ENCODE measurements around the gene USB1. TPM values are rescaled to one million over a fixed set of nuclear protein-coding genes. Genes with fewer than 3 reads are reported as not detected.
A peak's percentile ranks its signal among the peaks of the same experiment; 100 is the strongest.

USB1 gene
- total RNA-seq, 1 experiment from 2014 or later = 73.1 TPM

DNA sequence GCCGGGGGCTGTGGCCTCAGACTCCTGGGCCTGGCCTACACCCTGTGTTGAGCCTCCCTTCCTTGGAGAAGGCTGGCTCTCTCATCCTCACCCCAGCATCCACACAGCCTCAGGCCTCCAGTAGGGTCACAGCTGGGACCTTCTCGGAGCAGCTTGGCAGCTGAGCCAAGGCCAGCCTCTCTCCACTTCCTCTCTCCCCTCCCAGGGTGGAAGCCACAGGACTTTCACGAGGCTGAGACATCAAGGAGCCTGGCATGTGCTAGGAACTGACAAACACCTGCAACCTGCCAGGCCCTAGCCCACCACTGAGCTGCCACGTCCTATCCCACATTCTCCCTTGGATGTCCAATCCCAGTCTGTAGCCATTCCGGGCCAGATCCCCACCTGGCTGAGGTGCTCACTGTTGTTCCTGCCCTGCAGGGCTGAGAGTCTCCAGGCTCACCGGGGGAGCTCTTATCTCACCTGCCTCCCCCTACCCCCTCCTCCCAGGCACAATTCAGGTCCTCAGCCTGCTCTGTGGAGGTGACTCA lies 27.4 kb downstream of the USB1 start:
- ATAC-seq = no peak
- POLR2A ChIA-PET = no interaction called here
- Histone ChIP-seq H3K9ac (ENCODE audit: low read length) (no peak overlapping the region), H3K4me3 (replicated peaks in 1 of 2; ENCODE audit: low read depth in 1 of 2, low read length in 2 of 2) (no peak overlapping the region), H3K36me3 (ENCODE audit: control insufficient read depth in 1 of 2, insufficient read depth in 2 of 2, low read length in 2 of 2) (no peaks in the 10 kb centered on the region), H2AFZ (ENCODE audit: low read depth, low read length, poor library complexity, severe bottlenecking) (no peak overlapping the region), H4K20me1 (ENCODE audit: insufficient read depth) (no peaks in the 10 kb centered on the region), H3K27me3 (ENCODE audit: insufficient read depth, low read length) (no peaks in the 10 kb centered on the region), H3K4me1 (ENCODE audit: control insufficient read depth in 1 of 2, insufficient read depth in 2 of 2, low read length in 2 of 2) (peaks cover 21 to 38% of the 10 kb centered on the region in 2 experiments), H3K27ac (ENCODE audit: low read depth, low read length) (peak overlapping the region; percentile 93), H3K9me3 (ENCODE audit: control insufficient read depth in 1 of 2, insufficient read depth in 1 of 2, low read depth in 1 of 2, low read length in 2 of 2) (no peaks in the 10 kb centered on the region), H3K79me2 (ENCODE audit: insufficient read depth, low read length) (peaks cover 42% of the 10 kb centered on the region; the same call in 1 of the 2 replicates), H3K9me2 (ENCODE audit: insufficient read depth) (no peaks in the 10 kb centered on the region), H3K4me2 (ENCODE audit: low read length) (peak overlapping the region; percentile 95; the same call in 1 of the 2 replicates)
- TF ChIP-seq ELF1 (IDR thresholded peaks at IDR 0.05; ENCODE audit: borderline replicate concordance, low read depth) (no peak), MAX (IDR thresholded peaks at IDR 0.05) (no peak), POLR2AphosphoS5 (IDR thresholded peaks at IDR 0.05; ENCODE audit: low read depth, low read length) (no peak), YY1 (IDR thresholded peaks at IDR 0.05; ENCODE audit: extremely low read depth, insufficient replicate concordance, low read depth, low read length) (no peak)
- CTCF ChIA-PET = no interaction called here
- no peak for DNase-seq (ENCODE audit: low read depth, low spot score)
- intact Hi-C loops (cut with micrococcal nuclease) = loop anchor here (10.0 kb wide), 2 partner anchors 276 to 306 kb away; no protein-coding TSS in a partner anchor
- no TSS peak for BruUV-seq (replicated peaks)
- RAD21 ChIA-PET (ENCODE audit: low non-redundant PET in 1 of 2, low total read pairs in 2 of 2, uncharacterized antibody in 2 of 2, unreplicated experiment in 2 of 2) = no interaction called here

DNA sequence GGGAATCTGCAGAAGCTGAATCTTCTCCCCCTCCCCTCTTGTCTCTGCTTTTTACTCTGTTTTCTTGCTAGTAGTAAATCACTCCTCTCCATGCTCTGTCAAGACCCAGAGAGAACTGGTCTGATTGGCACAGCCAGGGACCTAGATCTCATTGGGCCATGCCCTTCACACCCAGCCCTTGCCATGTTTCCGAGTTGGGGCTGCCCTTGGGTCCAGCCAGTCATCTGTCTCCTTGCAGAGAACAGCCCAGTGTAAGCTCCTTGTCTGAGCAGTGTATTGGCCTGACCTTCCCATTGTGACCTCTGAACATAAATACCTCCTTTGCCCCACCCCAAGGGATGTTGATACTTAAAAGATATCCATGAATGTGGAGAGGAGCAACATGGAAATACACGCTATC lies 28.2 kb downstream of the USB1 start:
- Histone ChIP-seq H3K36me3 (ENCODE audit: control insufficient read depth in 1 of 2, insufficient read depth in 2 of 2, low read length in 2 of 2) (no peaks in the 10 kb centered on the region), H3K27me3 (ENCODE audit: insufficient read depth, low read length) (no peaks in the 10 kb centered on the region), H4K20me1 (ENCODE audit: insufficient read depth) (no peaks in the 10 kb centered on the region), H3K27ac (ENCODE audit: low read depth, low read length) (no peak overlapping the region), H3K9me2 (ENCODE audit: insufficient read depth) (no peaks in the 10 kb centered on the region), H3K4me3 (replicated peaks in 1 of 2; ENCODE audit: low read depth in 1 of 2, low read length in 2 of 2) (no peak overlapping the region), H3K4me2 (ENCODE audit: low read length) (no peak overlapping the region), H2AFZ (ENCODE audit: low read depth, low read length, poor library complexity, severe bottlenecking) (no peak overlapping the region), H3K4me1 (ENCODE audit: control insufficient read depth in 1 of 2, insufficient read depth in 2 of 2, low read length in 2 of 2) (peaks cover 13 to 35% of the 10 kb centered on the region in 2 experiments), H3K9ac (ENCODE audit: low read length) (no peak overlapping the region), H3K79me2 (ENCODE audit: insufficient read depth, low read length) (peaks cover 44% of the 10 kb centered on the region; the same call in 1 of the 2 replicates), H3K9me3 (ENCODE audit: control insufficient read depth in 1 of 2, insufficient read depth in 1 of 2, low read depth in 1 of 2, low read length in 2 of 2) (no peaks in the 10 kb centered on the region)
- ChIA-PET RAD21 (ENCODE audit: low non-redundant PET in 1 of 2, low total read pairs in 2 of 2, uncharacterized antibody in 2 of 2, unreplicated experiment in 2 of 2) (no interaction called here), POLR2A (no interaction called here), CTCF (no interaction called here)
- DNase-seq (ENCODE audit: low read depth, low spot score) = no peak
- intact Hi-C loops (cut with micrococcal nuclease) = loop anchor here (10.0 kb wide), 2 partner anchors 275 to 305 kb away; no protein-coding TSS in a partner anchor
- BruUV-seq (replicated peaks) = no TSS peak
- ATAC-seq = no peak
- TF ChIP-seq FOSL1 (IDR thresholded peaks at IDR 0.05; ENCODE audit: low read depth) (no peak), EZH2phosphoT487 (IDR thresholded peaks at IDR 0.05; ENCODE audit: borderline replicate concordance) (no peak), ZFX (IDR thresholded peaks at IDR 0.05) (no peak), ZNF274 (IDR thresholded peaks at IDR 0.05; ENCODE audit: low read depth, low read length) (no peak), JUND (IDR thresholded peaks at IDR 0.05) (no peak), POLR2A (IDR thresholded peaks at IDR 0.05; ENCODE audit: borderline replicate concordance, extremely low read depth, insufficient read depth, insufficient read length) (no peak), SRF (IDR thresholded peaks at IDR 0.05; ENCODE audit: low read depth) (no peak), RAD21 (IDR thresholded peaks at IDR 0.05; ENCODE audit: low read depth) (no peak), CTCF (IDR thresholded peaks at IDR 0.05 in 2 of 3, conservative IDR thresholded peaks at IDR 0.05 in 1 of 3; ENCODE audit: borderline replicate concordance in 1 of 3, insufficient read depth in 1 of 3, low read depth in 2 of 3, low read length in 2 of 3) (no peak), SIN3A (IDR thresholded peaks at IDR 0.05; ENCODE audit: low read depth) (no peak), ELF1 (IDR thresholded peaks at IDR 0.05; ENCODE audit: borderline replicate concordance, low read depth) (no peak), SP1 (IDR thresholded peaks at IDR 0.05; ENCODE audit: low read depth) (no peak)
- TF ChIP-seq, protein P1, sequence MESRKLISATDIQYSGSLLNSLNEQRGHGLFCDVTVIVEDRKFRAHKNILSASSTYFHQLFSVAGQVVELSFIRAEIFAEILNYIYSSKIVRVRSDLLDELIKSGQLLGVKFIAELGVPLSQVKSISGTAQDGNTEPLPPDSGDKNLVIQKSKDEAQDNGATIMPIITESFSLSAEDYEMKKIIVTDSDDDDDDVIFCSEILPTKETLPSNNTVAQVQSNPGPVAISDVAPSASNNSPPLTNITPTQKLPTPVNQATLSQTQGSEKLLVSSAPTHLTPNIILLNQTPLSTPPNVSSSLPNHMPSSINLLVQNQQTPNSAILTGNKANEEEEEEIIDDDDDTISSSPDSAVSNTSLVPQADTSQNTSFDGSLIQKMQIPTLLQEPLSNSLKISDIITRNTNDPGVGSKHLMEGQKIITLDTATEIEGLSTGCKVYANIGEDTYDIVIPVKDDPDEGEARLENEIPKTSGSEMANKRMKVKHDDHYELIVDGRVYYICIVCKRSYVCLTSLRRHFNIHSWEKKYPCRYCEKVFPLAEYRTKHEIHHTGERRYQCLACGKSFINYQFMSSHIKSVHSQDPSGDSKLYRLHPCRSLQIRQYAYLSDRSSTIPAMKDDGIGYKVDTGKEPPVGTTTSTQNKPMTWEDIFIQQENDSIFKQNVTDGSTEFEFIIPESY (IDR thresholded peaks at IDR 0.05; ENCODE audit: extremely low read depth, insufficient replicate concordance, low read length) = no peak
- TF ChIP-seq, protein P2, sequence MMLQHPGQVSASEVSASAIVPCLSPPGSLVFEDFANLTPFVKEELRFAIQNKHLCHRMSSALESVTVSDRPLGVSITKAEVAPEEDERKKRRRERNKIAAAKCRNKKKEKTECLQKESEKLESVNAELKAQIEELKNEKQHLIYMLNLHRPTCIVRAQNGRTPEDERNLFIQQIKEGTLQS (IDR thresholded peaks at IDR 0.05) = no peak

Data from HCT116 (cell line).